K562 (cell line): ENCODE results near the gene SCARF2. TPM values are rescaled to one million over a fixed set of nuclear protein-coding genes. Genes with fewer than 3 reads are reported as not detected.
A peak's percentile ranks its signal among the peaks of the same experiment; 100 is the strongest.

Experiments used
- CCNT2 ChIP-seq: IDR thresholded peaks from 2 replicates; pipeline ENCODE4 v1.6.1; 2011; ENCODE audit warnings: borderline replicate concordance, low read depth, mild to moderate bottlenecking, moderate library complexity, mixed read lengths, low read length; ENCODE audit not compliant: insufficient read length; ENCODE audit errors: extremely low read depth
- HIVEP1 ChIP-seq: fragments of 250-450 bp; sonication (Bioruptor Pico); IDR thresholded peaks from 2 replicates; pipeline ENCODE4 v1.4.0; 2020; ENCODE audit warnings: mild to moderate bottlenecking
- HMG20A ChIP-seq: fragments of 450-650 bp; formaldehyde crosslinking; conservative IDR thresholded peaks from 2 replicates; pipeline ENCODE4 v1.4.0; 2020; ENCODE audit warnings: mild to moderate bottlenecking, mixed read lengths
- HMG20B ChIP-seq: fragments of 250-450 bp; sonication (Bioruptor Pico); IDR thresholded peaks from 2 replicates; pipeline ENCODE4 v1.5.0; 2021; ENCODE audit warnings: mild to moderate bottlenecking
- IFI16 ChIP-seq: fragments of 250-450 bp; sonication (Bioruptor Pico); IDR thresholded peaks from 2 replicates; pipeline ENCODE4 v2.1.2; 2022; ENCODE audit warnings: mild to moderate bottlenecking, inconsistent platforms
- JUNB ChIP-seq: fragments of 450-650 bp; formaldehyde crosslinking; conservative IDR thresholded peaks from 2 replicates; pipeline ENCODE4 v1.4.0; 2020; ENCODE audit warnings: mild to moderate bottlenecking
- MAFG ChIP-seq: fragments of 450-650 bp; conservative IDR thresholded peaks from 2 replicates; pipeline ENCODE4 v1.6.1; 2016; ENCODE audit warnings: missing genetic modification characterization, missing compliant biosample characterization
- MEIS2 ChIP-seq: fragments of 450-650 bp; IDR thresholded peaks from 2 replicates; pipeline ENCODE4 v1.6.1; 2014; ENCODE audit warnings: mild to moderate bottlenecking; ENCODE audit not compliant: partially characterized antibody
- MYBL2 ChIP-seq, 2 experiments: fragments of 450-650 bp in 1 of 2; sonication (generic) in 1 of 2; formaldehyde crosslinking in 1 of 2; IDR thresholded peaks; 2 replicates each; pipeline versions ENCODE4 v1.6.1 to v1.8.1; 2017 to 2022; ENCODE audit warnings: borderline replicate concordance in 1 of 2, inconsistent platforms in 1 of 2, low read depth in 1 of 2, mild to moderate bottlenecking in 1 of 2, missing genetic modification reagents in 1 of 2, moderate library complexity in 1 of 2
- NCOA2 ChIP-seq, 2 experiments: fragments of 450-650 bp; IDR thresholded peaks; 2 replicates each; pipeline ENCODE4 v1.6.1; 2018; ENCODE audit warnings: mild to moderate bottlenecking in 2 of 2, moderate library complexity in 1 of 2; ENCODE audit not compliant: partially characterized antibody in 2 of 2
- NONO ChIP-seq, 2 experiments: fragments of 200-400 bp in 1 of 2; fragments of 450-650 bp in 1 of 2; formaldehyde crosslinking in 1 of 2; IDR thresholded peaks; 2 replicates each; pipeline ENCODE4 v1.6.1; 2017; ENCODE audit warnings: low read depth in 2 of 2, mild to moderate bottlenecking in 2 of 2, moderate library complexity in 2 of 2, low read length in 1 of 2
- NR3C1 ChIP-seq: sonication (generic); formaldehyde crosslinking; IDR thresholded peaks from 2 replicates; pipeline ENCODE4 v1.8.1; 2022; ENCODE audit warnings: missing genetic modification reagents
- OTX1 ChIP-seq: fragments of 450-650 bp; formaldehyde crosslinking; IDR thresholded peaks from 2 replicates; pipeline ENCODE4 v1.4.0; 2022; ENCODE audit warnings: mild to moderate bottlenecking
- PHF21A ChIP-seq: fragments of 450-650 bp; IDR thresholded peaks from 2 replicates; pipeline ENCODE4 v1.6.1; 2017; ENCODE audit warnings: low read depth, borderline replicate concordance
- RAD21 ChIP-seq, 2 experiments: fragments of 250-450 bp in 1 of 2; fragments of 450-650 bp in 1 of 2; sonication (Bioruptor Pico) in 1 of 2; formaldehyde crosslinking in 1 of 2; IDR thresholded peaks in 1 of 2; conservative IDR thresholded peaks in 1 of 2; 2 replicates each; pipeline versions ENCODE4 v1.4.0 to v1.8.0; 2020 to 2022; ENCODE audit warnings: mild to moderate bottlenecking in 2 of 2, moderate library complexity in 1 of 2
- RBFOX2 ChIP-seq: fragments of 200-400 bp; formaldehyde crosslinking; IDR thresholded peaks from 2 replicates; pipeline ENCODE4 v1.6.1; 2017; ENCODE audit warnings: low read depth, mild to moderate bottlenecking, low read length, moderate library complexity
- SAP30 ChIP-seq: fragments of 200-600 bp; sonication (generic); IDR thresholded peaks from 2 replicates; pipeline ENCODE4 v1.6.1; 2012; ENCODE audit warnings: borderline replicate concordance, low read depth, mild to moderate bottlenecking, moderate library complexity, low read length, control low read depth, inconsistent platforms; ENCODE audit not compliant: insufficient read depth, poor library complexity, severe bottlenecking
- SMARCB1 ChIP-seq: IDR thresholded peaks from 2 replicates; pipeline ENCODE4 v1.6.1; 2011; ENCODE audit warnings: improper control_type of control experiment, low read depth; ENCODE audit not compliant: insufficient read length
- TFE3 ChIP-seq: fragments of 450-650 bp; formaldehyde crosslinking; IDR thresholded peaks from 2 replicates; pipeline ENCODE4 v1.4.0; 2020; ENCODE audit warnings: mild to moderate bottlenecking, mixed read lengths
- TRIM25 ChIP-seq: fragments of 450-650 bp; IDR thresholded peaks from 2 replicates; pipeline ENCODE4 v1.7.0; 2016; ENCODE audit warnings: borderline replicate concordance
- TRIM28 ChIP-seq: fragments of 450-650 bp; IDR thresholded peaks from 2 replicates; pipeline ENCODE4 v1.6.1; 2017
- TSC22D4 ChIP-seq: fragments of 450-650 bp; IDR thresholded peaks from 2 replicates; pipeline ENCODE4 v1.6.1; 2016; ENCODE audit warnings: missing genetic modification characterization, missing biosample characterization, control low read depth
- U2AF1 ChIP-seq: fragments of 200-400 bp; formaldehyde crosslinking; optimal IDR thresholded peaks from 2 replicates; pipeline ENCODE3; 2017; ENCODE audit warnings: mild to moderate bottlenecking, low read depth, low read length, moderate library complexity
- ZNF143 ChIP-seq: sonication (generic); formaldehyde crosslinking; IDR thresholded peaks from 2 replicates; pipeline ENCODE4 v1.9.0; 2022; ENCODE audit warnings: mild to moderate bottlenecking, missing genetic modification reagents
- ZZZ3 ChIP-seq: fragments of 450-650 bp; IDR thresholded peaks from 2 replicates; pipeline ENCODE4 v1.6.1; 2016; ENCODE audit warnings: antibody characterized with exemption, mild to moderate bottlenecking, moderate library complexity
- polyA plus RNA-seq, 8 experiments: library from polyadenylated mRNA; depleted of rRNA in 4 of 8; stranded (reverse) in 5 of 8; unstranded in 3 of 8; fragments of >200 nt; fragmentation: Nextera tagmentation in 2 of 8; fragmentation: Illumina TruSeq in 1 of 8; extraction: Ambion mirVana in 2 of 8; extraction: Trizol in 1 of 8; gene quantifications; 2 replicates each; pipeline versions ENCODE4 v1.2.1 to v1.2.3, GENCODE V29; 2011 to 2014; ENCODE audit warnings: inconsistent platforms in 1 of 8, missing spikeins in 1 of 8
- total RNA-seq, 7 experiments: library from RNA; depleted of rRNA in 6 of 7; stranded (reverse); fragments of >200 nt in 6 of 7; fragmentation: Illumina TruSeq in 2 of 7; extraction: Trizol in 2 of 7; gene quantifications; 2 replicates each; pipeline versions ENCODE4 v1.2.1 to v1.2.3, GENCODE V29; 2011 to 2021; ENCODE audit warnings: low replicate concordance in 1 of 7

SCARF2 gene
- total and polyA plus RNA-seq, 9 of the 15 experiments (the other 6 are each of a cell fraction or from before 2014, with no cell fraction given) = 0.06 to 0.32 (median 0.21) TPM; not detected in 5

- no peak for TF ChIP-seq U2AF1
- TF ChIP-seq HMG20A (CRISPR knock-in tag) = no peak
- no peak for TF ChIP-seq TRIM28
- no peak for TF ChIP-seq SMARCB1
- no peak for TF ChIP-seq MEIS2
- no peak for TF ChIP-seq JUNB (CRISPR knock-in tag)
- TF ChIP-seq PHF21A = 0 out of 2 replicates have a peak, but pooled peaks have one; percentile 21
- no peak for TF ChIP-seq RAD21 (CRISPR knock-in tag; conservative IDR thresholded peaks at IDR 0.05 in 1 of 2, IDR thresholded peaks at IDR 0.05 in 1 of 2)
- peak; percentile 85 for TF ChIP-seq IFI16 (CRISPR knock-in tag)
- no peak for TF ChIP-seq MAFG (tag)
- TF ChIP-seq OTX1 = peak; percentile 93
- no peak for TF ChIP-seq HMG20B (CRISPR knock-in tag)
- no peak; the same call in 1 of the 2 replicates for TF ChIP-seq RBFOX2
- TF ChIP-seq MYBL2 (IDR thresholded peaks at IDR 0.05; ENCODE audit: low read depth) = no peak
- TF ChIP-seq MYBL2 (CRISPR knock-in tag; IDR thresholded peaks at IDR 0.05; ENCODE audit: borderline replicate concordance) = no peak
- no peak for TF ChIP-seq NCOA2 (IDR thresholded peaks at IDR 0.05; ENCODE audit: partially characterized antibody in 2 of 2)
- TF ChIP-seq ZNF143 = peak; percentile 62; the same call in 1 of the 2 replicates
- TF ChIP-seq HIVEP1 = peak; percentile 44; the same call in 1 of the 2 replicates
- TF ChIP-seq TSC22D4 (tag) = peak; percentile 79; the same call in 1 of the 2 replicates
- no peak for TF ChIP-seq TFE3 (CRISPR knock-in tag)
- no peak for TF ChIP-seq CCNT2
- TF ChIP-seq NONO (IDR thresholded peaks at IDR 0.05; ENCODE audit: low read depth in 2 of 2, low read length in 1 of 2) = no peak
- peak; percentile 5 for TF ChIP-seq SAP30
- no peak for TF ChIP-seq ZZZ3
- TF ChIP-seq TRIM25 = no peak
- TF ChIP-seq NR3C1 (CRISPR knock-in tag) = 0 out of 2 replicates have a peak, but pooled peaks have one; percentile 42
These were observed 8.9 kb downstream of the SCARF2 start (continued) for GRCh38 chr22:20428496-20429253.
